MCF 10A (cell line): ENCODE data around the gene B3GNT5. TPM values are rescaled to one million over a fixed set of nuclear protein-coding genes. Genes with fewer than 3 reads are reported as not detected.

ENCODE experiments used
- BruUV-seq: library from RNA; stranded (reverse); fragments of 400-500 nt; replicated peaks from 2 replicates; lab custom pipeline; 2021; lab: Mats Ljungman, UMichigan
- CTCF ChIA-PET: fragments of 300-600 bp; sonication (Branson Sonifier 250); formaldehyde crosslinking; extraction: SDS; loops from one replicate; lab custom pipeline; 2021; ENCODE audit warnings: antibody characterized with exemption, inconsistent platforms; lab: Yijun Ruan, JAX
- POLR2A ChIA-PET: fragments of 300-600, 350-650 bp; sonication (Branson Sonifier 250); formaldehyde crosslinking; extraction: SDS; loops from one replicate; lab custom pipeline; 2020; ENCODE audit warnings: antibody characterized with exemption, inconsistent platforms; lab: Yijun Ruan, JAX
- DNase-seq: peaks from one replicate; pipeline ENCODE4 v3.0.0-alpha.2; 2018; ENCODE audit not compliant: unreplicated experiment
- H3K27ac Mint-ChIP-seq: one replicate; pipeline ENCODE4 v1.8.0; 2022; ENCODE audit warnings: mild to moderate bottlenecking, low read depth, mixed read lengths; ENCODE audit not compliant: unreplicated experiment
- H3K27me3 Mint-ChIP-seq: one replicate; pipeline ENCODE4 v1.8.0; 2022; ENCODE audit warnings: mixed read lengths; ENCODE audit not compliant: insufficient read depth, unreplicated experiment
- H3K36me3 Mint-ChIP-seq: one replicate; pipeline ENCODE4 v1.8.0; 2022; ENCODE audit warnings: mild to moderate bottlenecking, moderate library complexity, mixed read lengths; ENCODE audit not compliant: insufficient read depth, unreplicated experiment
- H3K4me1 Mint-ChIP-seq: one replicate; pipeline ENCODE4 v1.8.0; 2022; ENCODE audit warnings: mixed read lengths; ENCODE audit not compliant: insufficient read depth, unreplicated experiment
- H3K4me3 Mint-ChIP-seq: one replicate; pipeline ENCODE4 v1.8.0; 2022; ENCODE audit warnings: mild to moderate bottlenecking, moderate library complexity, mixed read lengths; ENCODE audit not compliant: unreplicated experiment
- H3K9me3 Mint-ChIP-seq: one replicate; pipeline ENCODE4 v1.8.0; 2022; ENCODE audit warnings: mixed read lengths; ENCODE audit not compliant: unreplicated experiment
- CTCF ChIP-seq: fragments of 200-600 bp; IDR thresholded peaks from one replicate; pipeline ENCODE4 v1.8.0; 2022; ENCODE audit warnings: antibody characterized with exemption, mild to moderate bottlenecking; ENCODE audit not compliant: unreplicated experiment
- intact Hi-C: fragments of 100-400 bp; cut with micrococcal nuclease; formaldehyde crosslinking; loops from 2 replicates; pipeline ENCODE4 v1.14.1; 2022
- total RNA-seq: library from RNA; stranded (reverse); gene quantifications from 2 replicates; pipeline ENCODE4 v1.2.3, GENCODE V29; 2022

The B3GNT5 gene
- total RNA-seq, 1 experiment from 2014 or later = 80.1 TPM

GRCh38 chr3:183283886-183284285 lies 30.8 kb downstream of the B3GNT5 start:
- DNase-seq = no peak
- H3K27ac Mint-ChIP-seq = peak overlapping the region; percentile 91
- no peaks in the 10 kb centered on the region for H3K9me3 Mint-ChIP-seq
- H3K27me3 Mint-ChIP-seq = no peaks in the 10 kb centered on the region
- intact Hi-C loops = loop anchor here (10.0 kb wide), 1 partner anchor 99 kb away; no protein-coding TSS in a partner anchor
- H3K36me3 Mint-ChIP-seq = peaks cover 17% of the 10 kb centered on the region
- no TSS peak for BruUV-seq
- no peak for TF ChIP-seq CTCF
- no peak overlapping the region for H3K4me3 Mint-ChIP-seq
- POLR2A ChIA-PET = interaction anchor here (1.4 to 11.4 kb wide), 10 partner anchors 8 to 96 kb away, joined by 5 to 219 read pairs (median 18); partner anchors contain the start of gene B3GNT5
- H3K4me1 Mint-ChIP-seq = peaks cover 29% of the 10 kb centered on the region
- CTCF ChIA-PET = interaction anchor here (1.1 kb wide), 1 partner anchor 88 kb away, joined by 3 read pairs; no protein-coding TSS in a partner anchor

GRCh38 chr3:183284570-183284969 lies 31.5 kb downstream of the B3GNT5 start:
- no peaks in the 10 kb centered on the region for H3K9me3 Mint-ChIP-seq
- CTCF ChIA-PET = interaction anchor here (0.6 to 1.7 kb wide), 3 partner anchors 39 to 98 kb away, joined by 4 to 9 read pairs (median 7); no protein-coding TSS in a partner anchor
- intact Hi-C loops = loop anchor here (10.0 kb wide), 1 partner anchor 100 kb away; no protein-coding TSS in a partner anchor
- no peaks in the 10 kb centered on the region for H3K27me3 Mint-ChIP-seq
- no peak for TF ChIP-seq CTCF
- DNase-seq = no peak
- peaks cover 22% of the 10 kb centered on the region for H3K36me3 Mint-ChIP-seq
- peak overlapping the region; percentile 91 for H3K27ac Mint-ChIP-seq
- POLR2A ChIA-PET = interaction anchor here (0.7 to 11.4 kb wide), 15 partner anchors 9 to 99 kb away, joined by 3 to 219 read pairs (median 8); partner anchors contain the start of gene B3GNT5
- no peak overlapping the region for H3K4me3 Mint-ChIP-seq
- no TSS peak for BruUV-seq
- peaks cover 28% of the 10 kb centered on the region for H3K4me1 Mint-ChIP-seq

- intact Hi-C loops = loop anchor here (10.0 kb wide), 1 partner anchor 101 kb away; no protein-coding TSS in a partner anchor
- H3K9me3 Mint-ChIP-seq = no peaks in the 10 kb centered on the region
- DNase-seq = no peak
- peaks cover 19% of the 10 kb centered on the region for H3K36me3 Mint-ChIP-seq
- peak overlapping the region; percentile 91 for H3K27ac Mint-ChIP-seq
- POLR2A ChIA-PET = interaction anchor here (0.8 to 11.4 kb wide), 19 partner anchors 10 to 99 kb away, joined by 3 to 219 read pairs (median 4); partner anchors contain the start of gene B3GNT5
- H3K27me3 Mint-ChIP-seq = no peaks in the 10 kb centered on the region
- peaks cover 28% of the 10 kb centered on the region for H3K4me1 Mint-ChIP-seq
- CTCF ChIA-PET = interaction anchor here (0.6 to 1.7 kb wide), 6 partner anchors 30 to 101 kb away, joined by 4 to 9 read pairs (median 6); partner anchors contain the start of gene B3GNT5
- TSS peak; percentile 76 for BruUV-seq
- H3K4me3 Mint-ChIP-seq = no peak overlapping the region
- TF ChIP-seq CTCF = no peak
Observed at GRCh38 chr3:183285318-183285717, 32.3 kb downstream of the B3GNT5 start.

GRCh38 chr3:183285828-183286457 lies 32.9 kb downstream of the B3GNT5 start:
- BruUV-seq = no TSS peak
- peaks cover 20% of the 10 kb centered on the region for H3K36me3 Mint-ChIP-seq
- DNase-seq = peak; percentile 99
- peaks cover 31% of the 10 kb centered on the region for H3K4me1 Mint-ChIP-seq
- intact Hi-C loops = loop anchor here (2.0 to 10.0 kb wide), 3 partner anchors 31 to 101 kb away; no protein-coding TSS in a partner anchor
- no peak for TF ChIP-seq CTCF
- CTCF ChIA-PET = interaction anchor here (0.6 to 1.7 kb wide), 8 partner anchors 20 to 101 kb away, joined by 3 to 9 read pairs (median 5); partner anchors contain the start of gene B3GNT5
- H3K4me3 Mint-ChIP-seq = peak overlapping the region; percentile 48
- no peaks in the 10 kb centered on the region for H3K9me3 Mint-ChIP-seq
- POLR2A ChIA-PET = interaction anchor here (0.7 to 11.4 kb wide), 20 partner anchors 10 to 152 kb away, joined by 3 to 219 read pairs (median 4); partner anchors contain the start of gene B3GNT5
- peak overlapping the region; percentile 91 for H3K27ac Mint-ChIP-seq
- H3K27me3 Mint-ChIP-seq = no peaks in the 10 kb centered on the region
